ENCODE results near the gene C10orf62. TPM values are rescaled to one million over a fixed set of nuclear protein-coding genes. Genes with fewer than 3 reads are reported as not detected.
"Not testable (repeated sequence)": the region's sequence is repeated elsewhere in the genome, so short reads cannot be mapped to it uniquely, and the experiment has no call there.

Gene C10orf62
- total RNA-seq, 4 donors from 2014 or later = not detected

DNA sequence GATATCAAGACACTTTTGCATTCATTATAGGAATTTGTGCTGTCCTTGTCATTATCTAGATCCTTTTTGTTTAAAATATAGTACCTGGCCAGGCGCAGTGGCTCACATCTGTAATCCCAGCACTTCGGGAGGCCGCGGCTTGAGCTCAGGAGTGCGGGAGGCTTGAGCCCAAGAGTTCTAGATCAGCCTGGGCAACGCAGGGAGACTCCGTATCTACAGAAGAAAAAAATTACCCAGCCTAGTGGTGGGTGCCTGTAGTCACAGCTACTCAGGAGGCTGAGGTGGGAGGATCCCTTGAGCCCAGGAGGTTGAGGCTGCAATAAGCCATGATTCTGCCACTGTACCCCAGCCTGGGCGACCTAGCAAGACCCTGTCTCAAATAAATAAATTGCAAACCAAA lies 44.4 kb downstream of the C10orf62 start:
- Histone ChIP-seq H3K36me3 (no peaks in the 10 kb centered on the region), H3K9me3 (no peaks in the 10 kb centered on the region), H3K27me3 (no peaks in the 10 kb centered on the region), H3K4me1 (peaks cover 0 to 8% (median 0%) of the 10 kb centered on the region in 4 donors), H3K27ac (peak overlapping the region in 2 of 4 donors; percentile 36 to 58), H3K4me3 (peak overlapping the region; percentile 63 to 69 (median 64))
- TF ChIP-seq, protein P1, sequence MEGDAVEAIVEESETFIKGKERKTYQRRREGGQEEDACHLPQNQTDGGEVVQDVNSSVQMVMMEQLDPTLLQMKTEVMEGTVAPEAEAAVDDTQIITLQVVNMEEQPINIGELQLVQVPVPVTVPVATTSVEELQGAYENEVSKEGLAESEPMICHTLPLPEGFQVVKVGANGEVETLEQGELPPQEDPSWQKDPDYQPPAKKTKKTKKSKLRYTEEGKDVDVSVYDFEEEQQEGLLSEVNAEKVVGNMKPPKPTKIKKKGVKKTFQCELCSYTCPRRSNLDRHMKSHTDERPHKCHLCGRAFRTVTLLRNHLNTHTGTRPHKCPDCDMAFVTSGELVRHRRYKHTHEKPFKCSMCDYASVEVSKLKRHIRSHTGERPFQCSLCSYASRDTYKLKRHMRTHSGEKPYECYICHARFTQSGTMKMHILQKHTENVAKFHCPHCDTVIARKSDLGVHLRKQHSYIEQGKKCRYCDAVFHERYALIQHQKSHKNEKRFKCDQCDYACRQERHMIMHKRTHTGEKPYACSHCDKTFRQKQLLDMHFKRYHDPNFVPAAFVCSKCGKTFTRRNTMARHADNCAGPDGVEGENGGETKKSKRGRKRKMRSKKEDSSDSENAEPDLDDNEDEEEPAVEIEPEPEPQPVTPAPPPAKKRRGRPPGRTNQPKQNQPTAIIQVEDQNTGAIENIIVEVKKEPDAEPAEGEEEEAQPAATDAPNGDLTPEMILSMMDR (IDR thresholded peaks at IDR 0.05) = peak in 4 of 6 experiments; percentile 10 to 39 (median 36)
- no peak for TF ChIP-seq POLR2A (IDR thresholded peaks at IDR 0.05)
- peak in 1 of 3 donors; percentile 52 for DNase-seq

DNA sequence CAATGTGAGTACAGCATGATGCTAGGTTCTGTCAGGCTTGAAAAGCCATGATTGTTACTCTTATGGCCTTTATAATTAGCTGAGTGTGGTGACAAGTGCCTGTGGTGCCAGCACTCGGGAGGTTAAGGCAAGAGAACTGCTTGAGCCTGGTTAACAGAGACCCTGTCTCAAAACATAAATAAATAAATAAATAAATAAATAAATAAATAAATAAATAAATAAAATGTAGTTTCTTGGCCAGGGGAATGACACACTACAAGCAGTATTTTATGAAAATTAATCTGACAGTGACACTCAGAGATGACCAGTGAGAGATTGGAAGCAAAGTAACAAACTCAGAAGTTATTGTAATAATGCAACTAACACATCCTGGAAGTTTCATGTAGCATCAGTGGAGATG lies 46.1 kb downstream of the C10orf62 start:
- H3K27ac ChIP-seq = no peak overlapping the region
- TF ChIP-seq, protein P1 (IDR thresholded peaks at IDR 0.05) = no peak
- no peak for TF ChIP-seq POLR2A (IDR thresholded peaks at IDR 0.05)
- H3K4me1 ChIP-seq = peaks cover 0 to 8% (median 0%) of the 10 kb centered on the region in 4 donors
- no peaks in the 10 kb centered on the region for H3K9me3 ChIP-seq
- DNase-seq = no peak
- no peaks in the 10 kb centered on the region for H3K27me3 ChIP-seq
- H3K4me3 ChIP-seq = no peak overlapping the region
- no peaks in the 10 kb centered on the region for H3K36me3 ChIP-seq

DNA sequence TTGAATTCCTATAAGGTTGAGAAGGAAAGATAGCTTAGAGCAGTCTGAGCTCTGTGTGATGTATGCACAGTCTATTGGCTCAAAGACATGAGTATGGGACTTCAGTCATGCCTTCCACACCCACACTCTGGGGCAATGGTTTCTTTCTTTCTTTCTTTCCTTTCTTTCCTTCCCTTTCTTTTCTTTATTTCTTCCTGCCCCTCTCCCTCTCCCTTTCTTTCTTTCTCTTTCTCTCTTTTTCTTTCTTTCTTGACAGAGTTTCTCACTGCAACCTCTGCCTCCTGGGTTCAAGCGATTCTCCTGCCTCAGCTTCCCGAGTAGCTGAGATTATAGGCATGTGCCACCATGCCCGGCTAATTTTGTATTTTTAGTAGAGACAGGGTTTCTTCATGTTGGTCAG lies 49.6 kb downstream of the C10orf62 start:
- not testable (repeated sequence) for H3K9me3 ChIP-seq, H3K27ac ChIP-seq, H3K36me3 ChIP-seq, H3K27me3 ChIP-seq, DNase-seq, H3K4me3 ChIP-seq
- peaks cover 0 to 14% (median 0%) of the 10 kb centered on the region in 4 donors for H3K4me1 ChIP-seq

DNA sequence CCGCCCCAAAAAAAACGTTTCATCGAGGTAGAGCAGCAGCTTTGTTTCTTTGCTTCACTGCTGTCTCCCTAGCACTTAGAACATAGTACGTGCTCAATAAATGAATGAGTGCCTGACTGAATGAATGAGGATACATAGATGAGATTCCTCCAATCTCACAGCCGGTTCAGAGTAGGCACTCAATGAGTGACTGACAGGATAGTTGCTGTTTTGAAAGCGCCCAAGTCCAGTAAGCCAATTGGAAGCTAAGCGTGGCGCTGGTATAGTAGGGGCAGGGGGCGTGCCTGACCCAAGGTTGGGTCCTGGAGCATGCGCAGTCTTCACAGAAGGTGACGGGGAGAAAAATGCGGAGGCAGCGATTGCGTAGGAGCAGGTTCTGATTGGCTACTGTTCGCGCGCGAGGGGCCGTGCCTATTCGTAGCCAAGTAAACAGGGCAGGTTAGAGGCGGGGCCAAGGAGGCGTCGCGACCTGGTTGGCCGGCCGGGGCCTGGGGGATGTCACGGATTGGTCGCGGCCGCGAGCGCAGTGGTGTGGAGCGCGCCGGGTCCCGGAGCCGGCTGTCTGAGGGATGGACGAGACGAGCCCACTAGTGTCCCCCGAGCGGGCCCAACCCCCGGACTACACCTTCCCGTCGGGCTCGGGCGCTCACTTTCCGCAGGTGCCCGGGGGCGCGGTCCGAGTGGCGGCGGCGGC lies 50.8 kb downstream of the C10orf62 start, which contains the start of gene PI4K2A:
Gene PI4K2A (plus strand): TSS at position 498 of the 694 bp plus-strand sequence. CDS start 72 bp downstream, at position 570.
- no peaks in the 10 kb centered on the region for H3K27me3 ChIP-seq
- TF ChIP-seq, protein P1 (IDR thresholded peaks at IDR 0.05) = no peak
- TF ChIP-seq POLR2A (IDR thresholded peaks at IDR 0.05) = peak; percentile 66 to 83
- DNase-seq = peak; percentile 99 to 100 (median 99)

More for the DNA sequence above, 50.8 kb downstream of the C10orf62 start, which contains the start of gene PI4K2A:
- Histone ChIP-seq H3K4me3 (peak within 1 kb of the TSS; percentile 79 to 97 (median 93)), H3K9me3 (no peaks in the 10 kb centered on the region), H3K27ac (peak within 1 kb of the TSS; percentile 83 to 93 (median 88)), H3K4me1 (peaks cover 0 to 14% (median 0%) of the 10 kb centered on the region in 4 donors), H3K36me3 (peaks cover 0 to 13% (median 0%) of the 10 kb centered on the region in 3 donors)

Other genes with a start within 250 kb of the C10orf62 start
- 10 to 100 TPM in 3 of 4 donors, 1 to 10 TPM in 1; 9.1 to 42.9 (median 22.5) TPM for gene RRP12, start 188.4 kb upstream of the C10orf62 start, total RNA-seq
- 100 to 1,000 TPM; 118 to 244 (median 166) TPM for gene PGAM1, start 163.5 kb upstream of the C10orf62 start, total RNA-seq
- gene EXOSC1, start 143.7 kb upstream of the C10orf62 start, total RNA-seq = 10 to 100 TPM; 17.9 to 27.7 (median 23.0) TPM
- 10 to 100 TPM; 25.6 to 38.3 (median 28.4) TPM for gene ZDHHC16, start 143.5 kb upstream of the C10orf62 start, total RNA-seq
- 100 to 1,000 TPM in 1 of 4 donors, 10 to 100 TPM in 3; 80.2 to 127 (median 85.7) TPM for gene MMS19, start 91.3 kb upstream of the C10orf62 start, total RNA-seq
- gene UBTD1, start 90.8 kb upstream of the C10orf62 start, total RNA-seq = 1 to 10 TPM in 2 of 4 donors, under 1 TPM in 1, not detected in 1; 0.70 to 2.5 (median 1.4) TPM
- not detected for gene ANKRD2, start 16.9 kb upstream of the C10orf62 start, total RNA-seq
- under 1 TPM in 1 of 4 donors, not detected in 3; 0.40 TPM for gene HOGA1, start 5.3 kb upstream of the C10orf62 start, total RNA-seq
- gene MORN4, start 43.8 kb downstream of the C10orf62 start, total RNA-seq = 1 to 10 TPM in 1 of 4 donors, under 1 TPM in 2, not detected in 1; 0.35 to 1.4 (median 0.54) TPM
- 10 to 100 TPM; 11.6 to 23.5 (median 19.4) TPM for gene PI4K2A, start 51.0 kb downstream of the C10orf62 start, total RNA-seq
- gene AVPI1, start 97.5 kb downstream of the C10orf62 start, total RNA-seq = 10 to 100 TPM; 15.7 to 66.5 (median 47.4) TPM
- gene MARVELD1, start 124.0 kb downstream of the C10orf62 start, total RNA-seq = 10 to 100 TPM in 1 of 4 donors, 1 to 10 TPM in 3; 3.5 to 10.3 (median 7.1) TPM
- 100 to 1,000 TPM in 1 of 4 donors, 10 to 100 TPM in 3; 61.1 to 121 (median 89.3) TPM for gene ZFYVE27, start 147.4 kb downstream of the C10orf62 start, total RNA-seq
- 10 to 100 TPM in 3 of 4 donors, not detected in 1; 18.0 to 67.3 (median 48.9) TPM for gene SFRP5, start 182.3 kb downstream of the C10orf62 start, total RNA-seq